ENCODE data around the gene SERPINB1.

Gene SERPINB1

DNA sequence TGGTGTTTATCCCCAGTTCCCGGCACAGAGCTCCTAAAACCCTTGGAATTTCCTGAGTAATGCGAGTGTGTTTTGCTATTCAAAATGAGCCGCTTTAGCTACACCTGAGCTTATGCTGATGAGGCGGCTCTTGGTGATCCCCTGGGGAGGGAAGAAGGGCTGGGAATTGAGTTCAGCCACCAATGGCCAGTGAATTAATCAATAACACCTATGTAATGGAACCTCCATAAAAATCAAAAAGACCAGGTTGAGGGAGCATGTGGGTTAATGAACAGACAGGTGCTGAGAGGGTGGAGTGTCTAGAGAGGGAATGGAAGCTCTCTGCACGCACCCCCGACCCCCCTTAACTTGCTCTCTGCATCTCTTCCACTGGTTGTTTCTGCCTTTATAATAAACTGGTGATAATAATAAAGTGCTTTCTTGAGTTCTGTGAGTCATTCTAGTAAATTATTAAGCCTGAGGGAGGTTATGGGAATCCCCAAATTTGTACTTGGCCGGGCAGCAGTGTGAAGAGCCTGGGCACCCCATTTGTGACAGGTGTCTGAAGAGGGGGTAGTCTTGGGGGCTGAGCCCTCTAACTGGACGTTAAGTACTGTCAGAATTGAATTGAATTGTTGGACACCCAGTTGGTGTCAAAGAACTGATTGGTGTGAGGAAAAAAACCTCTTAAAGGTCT lies 24.6 kb upstream of the SERPINB1 start:
- DNase-seq (ENCODE audit: extremely low spot score) = no peak
- POLR2A ChIA-PET = interaction anchor here (0.7 to 1.3 kb wide), 4 partner anchors 10 to 198 kb away, joined by 3 to 5 read pairs (median 4); partner anchors contain the start of genes SERPINB1 and SERPINB9
- CTCF ChIA-PET = interaction anchor here (0.8 to 2.8 kb wide), 11 partner anchors 10 to 76 kb away, joined by 3 to 14 read pairs (median 3); partner anchors contain the start of gene SERPINB9
- TF ChIP-seq, protein P1, sequence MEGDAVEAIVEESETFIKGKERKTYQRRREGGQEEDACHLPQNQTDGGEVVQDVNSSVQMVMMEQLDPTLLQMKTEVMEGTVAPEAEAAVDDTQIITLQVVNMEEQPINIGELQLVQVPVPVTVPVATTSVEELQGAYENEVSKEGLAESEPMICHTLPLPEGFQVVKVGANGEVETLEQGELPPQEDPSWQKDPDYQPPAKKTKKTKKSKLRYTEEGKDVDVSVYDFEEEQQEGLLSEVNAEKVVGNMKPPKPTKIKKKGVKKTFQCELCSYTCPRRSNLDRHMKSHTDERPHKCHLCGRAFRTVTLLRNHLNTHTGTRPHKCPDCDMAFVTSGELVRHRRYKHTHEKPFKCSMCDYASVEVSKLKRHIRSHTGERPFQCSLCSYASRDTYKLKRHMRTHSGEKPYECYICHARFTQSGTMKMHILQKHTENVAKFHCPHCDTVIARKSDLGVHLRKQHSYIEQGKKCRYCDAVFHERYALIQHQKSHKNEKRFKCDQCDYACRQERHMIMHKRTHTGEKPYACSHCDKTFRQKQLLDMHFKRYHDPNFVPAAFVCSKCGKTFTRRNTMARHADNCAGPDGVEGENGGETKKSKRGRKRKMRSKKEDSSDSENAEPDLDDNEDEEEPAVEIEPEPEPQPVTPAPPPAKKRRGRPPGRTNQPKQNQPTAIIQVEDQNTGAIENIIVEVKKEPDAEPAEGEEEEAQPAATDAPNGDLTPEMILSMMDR (IDR thresholded peaks at IDR 0.05; ENCODE audit: control extremely low read depth, extremely low read depth, low read depth, missing control alignments) = no peak

DNA sequence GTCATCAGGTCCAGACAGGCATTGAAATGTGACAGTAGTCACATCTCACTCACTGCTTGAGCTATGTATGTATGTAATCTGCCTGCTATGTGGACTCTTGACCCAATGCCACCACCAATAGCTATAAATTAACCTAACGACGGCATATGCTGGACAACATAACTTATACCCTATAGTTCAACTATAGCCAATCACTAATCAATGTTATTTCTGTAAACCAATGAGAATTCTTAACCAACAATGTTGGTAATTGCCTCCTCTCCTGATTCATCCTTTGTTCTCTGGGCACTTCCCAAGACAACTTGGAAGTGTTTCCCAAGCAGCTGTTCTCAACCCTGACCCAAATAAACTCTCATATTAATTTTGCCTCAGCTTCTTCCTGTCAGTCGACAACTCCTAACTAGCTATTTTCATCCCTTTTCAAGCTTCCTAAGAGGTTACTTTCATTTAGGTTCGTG lies 24.1 kb upstream of the SERPINB1 start:
- ChIA-PET CTCF (interaction anchor here (0.8 to 2.8 kb wide), 11 partner anchors 10 to 75 kb away, joined by 3 to 14 read pairs (median 3); partner anchors contain the start of gene SERPINB9), POLR2A (interaction anchor here (0.7 to 1.3 kb wide), 4 partner anchors 11 to 198 kb away, joined by 3 to 5 read pairs (median 4); partner anchors contain the start of genes SERPINB1 and SERPINB9)
- DNase-seq (ENCODE audit: extremely low spot score) = no peak
- TF ChIP-seq, protein P1 (IDR thresholded peaks at IDR 0.05; ENCODE audit: control extremely low read depth, extremely low read depth, low read depth, missing control alignments) = no peak

DNA sequence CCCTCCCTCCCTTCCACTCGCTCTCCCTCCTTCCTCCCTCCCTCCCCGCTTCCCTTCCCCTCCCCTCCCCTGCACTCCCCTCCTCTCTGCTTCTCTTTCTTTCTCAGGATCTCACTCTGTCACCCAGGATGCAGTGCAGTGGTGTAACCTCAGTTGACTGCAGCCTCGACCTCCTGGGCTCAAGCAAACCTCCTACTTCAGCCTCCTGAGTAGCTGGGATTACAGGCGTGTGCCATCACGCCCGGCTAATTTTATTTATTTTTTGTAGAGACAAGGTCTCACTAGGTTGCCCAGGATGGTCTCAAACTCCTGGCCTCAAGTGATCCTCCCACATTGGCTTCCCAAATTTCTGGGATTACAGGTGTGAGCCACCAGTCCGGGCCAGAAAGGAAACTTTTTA lies 23.6 kb upstream of the SERPINB1 start:
- TF ChIP-seq, protein P1 (IDR thresholded peaks at IDR 0.05; ENCODE audit: control extremely low read depth, extremely low read depth, low read depth, missing control alignments) = no peak
- no peak for DNase-seq (ENCODE audit: extremely low spot score)
- ChIA-PET CTCF (interaction anchor here (0.8 to 2.8 kb wide), 9 partner anchors 9 to 75 kb away, joined by 3 to 14 read pairs (median 3); partner anchors contain the start of gene SERPINB9), POLR2A (interaction anchor here (0.7 to 1.3 kb wide), 2 partner anchors 38 to 199 kb away, joined by 4 to 5 read pairs; partner anchors contain the start of gene SERPINB9)

DNA sequence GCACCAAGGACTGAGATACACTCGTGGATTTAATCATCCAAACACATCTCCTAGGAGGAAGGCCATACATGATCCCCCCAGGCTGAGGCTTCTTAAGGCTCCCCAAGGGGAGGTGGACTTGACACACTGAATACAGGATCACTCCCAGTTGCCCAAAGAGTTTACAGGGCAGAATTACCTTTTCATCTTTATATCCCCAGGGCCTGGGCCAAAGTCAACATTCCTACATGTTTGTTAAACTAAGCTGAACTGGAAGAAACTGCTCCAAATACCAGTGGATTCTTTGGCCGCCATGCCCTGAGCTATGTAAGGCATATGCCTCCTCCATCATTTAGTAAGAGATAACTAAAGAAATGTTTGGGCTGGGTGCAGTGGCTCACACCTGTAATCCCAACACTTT lies 22.2 kb upstream of the SERPINB1 start:
- POLR2A ChIA-PET = no interaction called here
- DNase-seq (ENCODE audit: extremely low spot score) = no peak
- CTCF ChIA-PET = interaction anchor here (1.2 to 3.9 kb wide), 3 partner anchors 13 to 73 kb away, joined by 3 to 22 read pairs (median 6); no protein-coding TSS in a partner anchor
- TF ChIP-seq, protein P1 (IDR thresholded peaks at IDR 0.05; ENCODE audit: control extremely low read depth, extremely low read depth, low read depth, missing control alignments) = no peak

DNA sequence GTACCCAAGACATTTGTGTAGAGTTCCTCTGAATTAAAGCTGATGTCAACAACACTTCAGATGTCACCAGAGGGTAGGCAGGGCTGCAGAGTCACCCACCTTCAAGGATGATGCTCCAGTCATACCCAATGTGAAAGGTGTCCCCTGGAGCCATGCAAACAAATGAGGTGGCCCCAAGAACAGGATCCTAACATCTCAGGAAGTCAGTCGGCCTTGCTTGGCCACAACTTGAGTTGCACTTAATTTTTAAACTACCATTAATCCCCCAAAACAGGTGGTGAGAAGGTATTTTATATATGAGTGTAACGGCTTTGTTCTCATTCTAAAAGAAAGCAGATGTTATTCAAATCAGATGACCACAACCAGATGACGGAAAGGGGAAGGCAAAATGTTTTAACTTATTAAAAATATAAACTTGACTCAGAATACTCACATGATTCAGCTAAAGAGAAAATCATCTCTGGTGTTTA lies 21.1 kb upstream of the SERPINB1 start:
- TF ChIP-seq, protein P1 (IDR thresholded peaks at IDR 0.05; ENCODE audit: control extremely low read depth, extremely low read depth, low read depth, missing control alignments) = no peak
- POLR2A ChIA-PET = interaction anchor here (0.6 kb wide), 2 partner anchors 21 to 37 kb away, joined by 3 to 4 read pairs; partner anchors contain the start of gene SERPINB1
- peak; percentile 52 for DNase-seq (ENCODE audit: extremely low spot score)
- CTCF ChIA-PET = interaction anchor here (1.2 to 3.9 kb wide), 5 partner anchors 12 to 71 kb away, joined by 3 to 22 read pairs (median 6); no protein-coding TSS in a partner anchor

DNA sequence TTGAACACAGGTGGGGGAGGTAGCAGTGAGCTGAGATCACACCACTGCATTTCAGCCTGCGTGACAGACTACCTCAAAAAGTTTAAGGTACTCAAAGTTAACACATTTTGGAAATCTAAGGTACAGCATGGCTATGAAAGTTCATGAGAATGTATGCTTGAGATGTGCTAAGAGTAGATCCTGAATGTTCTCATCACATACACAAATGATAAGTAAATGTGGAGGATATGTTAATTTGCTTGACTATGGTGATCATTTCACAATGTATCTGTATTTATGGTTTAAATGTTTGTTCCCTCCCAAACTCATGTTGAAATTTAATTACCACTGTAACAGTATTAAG lies 20.1 kb upstream of the SERPINB1 start:
- TF ChIP-seq, protein P1 (IDR thresholded peaks at IDR 0.05; ENCODE audit: control extremely low read depth, extremely low read depth, low read depth, missing control alignments) = no peak
- ChIA-PET POLR2A (interaction anchor here (0.9 kb wide), 1 partner anchor 39 kb away, joined by 3 read pairs; no protein-coding TSS in a partner anchor), CTCF (interaction anchor here (1.9 to 3.9 kb wide), 4 partner anchors 15 to 69 kb away, joined by 5 to 22 read pairs (median 7); no protein-coding TSS in a partner anchor)
- DNase-seq (ENCODE audit: extremely low spot score) = no peak
